ENCODE results near the gene PRICKLE3.
A peak's percentile ranks its signal among the peaks of the same experiment; 100 is the strongest.

The PRICKLE3 gene

GRCh38 chrX:49172280-49172780 lies 13.8 kb downstream of the PRICKLE3 start:
- H3K4me1 ChIP-seq (ENCODE audit: low read length), result peaks cover 17% of the 10 kb centered on the region
- peak overlapping the region; percentile 98 for H3K4me3 ChIP-seq (ENCODE audit: low read length)
- TF ChIP-seq EZH2phosphoT487 (IDR thresholded peaks at IDR 0.05; ENCODE audit: low read depth) (no peak), CTCF (IDR thresholded peaks at IDR 0.05; ENCODE audit: low read depth, low read length) (no peak)
- peak overlapping the region; percentile 68 for H3K4me2 ChIP-seq (ENCODE audit: low read length)
- H3K36me3 ChIP-seq (replicated peaks; ENCODE audit: low read depth, low read length), result peaks cover 6% of the 10 kb centered on the region
- H3K27me3 ChIP-seq (ENCODE audit: low read depth, low read length), result no peaks in the 10 kb centered on the region
- peaks cover 8% of the 10 kb centered on the region; the same call in 1 of the 2 replicates for H3K79me2 ChIP-seq (ENCODE audit: low read length)
- H4K20me1 ChIP-seq (ENCODE audit: insufficient read depth, low read length), result 0 out of 2 replicates have a peak, but pooled peaks cover 6% of the 10 kb centered on the region
- H3K27ac ChIP-seq (ENCODE audit: low read length), result peak overlapping the region; percentile 75
- peak overlapping the region; percentile 98 for H3K9ac ChIP-seq (ENCODE audit: low read length)
- H2AFZ ChIP-seq (ENCODE audit: low read depth, low read length), result 0 out of 2 replicates have a peak overlapping the region, but pooled peaks have one; percentile 18
- H3K9me3 ChIP-seq (ENCODE audit: insufficient read depth, low read length), result no peaks in the 10 kb centered on the region

GRCh38 chrX:49171752-49172279 lies 14.4 kb downstream of the PRICKLE3 start, which contains the start of gene PLP2:
PLP2 (plus strand) TSS chrX:49171898; CDS start chrX:49172001, 103 bp downstream.
- Histone ChIP-seq H3K4me1 (ENCODE audit: low read length) (peaks cover 22% of the 10 kb centered on the region), H3K4me3 (ENCODE audit: low read length) (peak within 1 kb of the TSS; percentile 98), H3K4me2 (ENCODE audit: low read length) (peak within 1 kb of the TSS; percentile 68), H3K27ac (ENCODE audit: low read length) (peak within 1 kb of the TSS; percentile 75), H3K9me3 (ENCODE audit: insufficient read depth, low read length) (no peaks in the 10 kb centered on the region), H3K36me3 (replicated peaks; ENCODE audit: low read depth, low read length) (peaks cover 6% of the 10 kb centered on the region), H3K9ac (ENCODE audit: low read length) (peak within 1 kb of the TSS; percentile 98), H3K79me2 (ENCODE audit: low read length) (peaks cover 8% of the 10 kb centered on the region; the same call in 1 of the 2 replicates), H2AFZ (ENCODE audit: low read depth, low read length) (0 out of 2 replicates have a peak within 1 kb of the TSS, but pooled peaks have one; percentile 18), H3K27me3 (ENCODE audit: low read depth, low read length) (no peaks in the 10 kb centered on the region), H4K20me1 (ENCODE audit: insufficient read depth, low read length) (0 out of 2 replicates have a peak, but pooled peaks cover 6% of the 10 kb centered on the region)
- no peak for TF ChIP-seq CTCF (IDR thresholded peaks at IDR 0.05; ENCODE audit: low read depth, low read length)
- no peak for TF ChIP-seq EZH2phosphoT487 (IDR thresholded peaks at IDR 0.05; ENCODE audit: low read depth)

- Histone ChIP-seq H3K36me3 (replicated peaks; ENCODE audit: low read depth, low read length) (no peaks in the 10 kb centered on the region), H3K4me3 (ENCODE audit: low read length) (peak overlapping the region; percentile 70), H3K9me3 (ENCODE audit: insufficient read depth, low read length) (no peaks in the 10 kb centered on the region), H3K27me3 (ENCODE audit: low read depth, low read length) (no peaks in the 10 kb centered on the region), H4K20me1 (ENCODE audit: insufficient read depth, low read length) (no peaks in the 10 kb centered on the region), H3K4me1 (ENCODE audit: low read length) (peaks cover 27% of the 10 kb centered on the region), H3K4me2 (ENCODE audit: low read length) (peak overlapping the region; percentile 90), H3K9ac (ENCODE audit: low read length) (peak overlapping the region; percentile 56), H3K79me2 (ENCODE audit: low read length) (peaks cover 2% of the 10 kb centered on the region; the same call in 1 of the 2 replicates), H2AFZ (ENCODE audit: low read depth, low read length) (no peak overlapping the region), H3K27ac (ENCODE audit: low read length) (peak overlapping the region; percentile 51; the same call in 1 of the 2 replicates)
- TF ChIP-seq CTCF (IDR thresholded peaks at IDR 0.05; ENCODE audit: low read depth, low read length) (no peak), EZH2phosphoT487 (IDR thresholded peaks at IDR 0.05; ENCODE audit: low read depth) (no peak)
These were observed 18.4 kb downstream of the PRICKLE3 start for GRCh38 chrX:49167740-49168108.

GRCh38 chrX:49166914-49167739 lies 19.0 kb downstream of the PRICKLE3 start:
- Histone ChIP-seq H3K9me3 (ENCODE audit: insufficient read depth, low read length) (no peaks in the 10 kb centered on the region), H4K20me1 (ENCODE audit: insufficient read depth, low read length) (no peaks in the 10 kb centered on the region), H3K4me1 (ENCODE audit: low read length) (peaks cover 27% of the 10 kb centered on the region), H2AFZ (ENCODE audit: low read depth, low read length) (peak overlapping the region; percentile 14; the same call in 1 of the 2 replicates), H3K36me3 (replicated peaks; ENCODE audit: low read depth, low read length) (no peaks in the 10 kb centered on the region), H3K4me2 (ENCODE audit: low read length) (peak overlapping the region; percentile 90), H3K9ac (ENCODE audit: low read length) (peak overlapping the region; percentile 56), H3K4me3 (ENCODE audit: low read length) (peak overlapping the region; percentile 70), H3K27me3 (ENCODE audit: low read depth, low read length) (no peaks in the 10 kb centered on the region), H3K27ac (ENCODE audit: low read length) (peak overlapping the region; percentile 51), H3K79me2 (ENCODE audit: low read length) (no peaks in the 10 kb centered on the region)
- TF ChIP-seq CTCF (IDR thresholded peaks at IDR 0.05; ENCODE audit: low read depth, low read length) (no peak), EZH2phosphoT487 (IDR thresholded peaks at IDR 0.05; ENCODE audit: low read depth) (no peak)

Data from OCI-LY3 (cell line).